Body of pancreas (tissue), 4 donors: Measurements from ENCODE around the gene EIF1AD.

Experiments
- CTCF ChIP-seq, 7 experiments: fragments of 450-650 bp in 4 of 7; fragments of 200-600 bp in 3 of 7; sonication (generic) in 3 of 7; IDR thresholded peaks; one replicate each; pipeline ENCODE4 v1.5.1; 2016 to 2019; ENCODE audit warnings: antibody characterized with exemption in 7 of 7
- POLR2A ChIP-seq, 3 donors: fragments of 450-650 bp; IDR thresholded peaks; one replicate each; pipeline ENCODE4 v1.6.1; 2016; ENCODE audit warnings: antibody characterized with exemption in 3 of 3, mild to moderate bottlenecking in 2 of 3

GRCh38 chr11:65981101-65981740, 20.7 kb downstream of the EIF1AD start:
- TF ChIP-seq POLR2A (IDR thresholded peaks at IDR 0.05) (no peak), CTCF (IDR thresholded peaks at IDR 0.05) (no peak)
